Breast epithelium (tissue), 4 donors: ENCODE data around the gene SARS2. TPM values are rescaled to one million over a fixed set of nuclear protein-coding genes. Genes with fewer than 3 reads are reported as not detected.

ENCODE experiments used
- DNase-seq, 2 donors: peaks; one replicate each; pipeline ENCODE4 v3.0.0-alpha.2; 2019; ENCODE audit warnings: low spot score in 2 of 2
- H3K27ac ChIP-seq, 2 donors: fragments of 200-600 bp; sonication (generic) in 1 of 2; one replicate each; pipeline ENCODE4 v1.5.1; 2016 to 2019; ENCODE audit warnings: mild to moderate bottlenecking in 1 of 2
- H3K27me3 ChIP-seq, 2 donors: fragments of 200-600 bp; sonication (generic) in 1 of 2; one replicate each; pipeline versions ENCODE4 v1.5.1 to v1.6.0; 2017 to 2019; ENCODE audit warnings: control low read depth in 1 of 2, mild to moderate bottlenecking in 1 of 2
- H3K36me3 ChIP-seq: fragments of 200-600 bp; one replicate; pipeline ENCODE4 v1.5.1; 2019
- H3K4me1 ChIP-seq, 2 donors: fragments of 200-600 bp; sonication (generic); one replicate each; pipeline ENCODE4 v1.5.1; 2016 to 2019; ENCODE audit warnings: control low read depth in 1 of 2
- H3K4me3 ChIP-seq, 3 donors: fragments of 200-600 bp; sonication (generic); 1 replicate in 2 of 3; 2 replicates in 1 of 3; pipeline ENCODE4 v1.5.1; 2016 to 2019; ENCODE audit warnings: mild to moderate bottlenecking in 3 of 3, moderate library complexity in 2 of 3
- H3K9me3 ChIP-seq, 2 donors: fragments of 200-600 bp; sonication (generic) in 1 of 2; one replicate each; pipeline ENCODE4 v1.5.1; 2016 to 2019; ENCODE audit warnings: control low read depth in 1 of 2
- CTCF ChIP-seq, 3 donors: fragments of 450-650 bp; IDR thresholded peaks; one replicate each; pipeline ENCODE4 v1.5.1; 2016 to 2017; ENCODE audit warnings: antibody characterized with exemption in 3 of 3, mild to moderate bottlenecking in 3 of 3, moderate library complexity in 3 of 3
- POLR2A ChIP-seq: fragments of 450-650 bp; IDR thresholded peaks from one replicate; pipeline ENCODE4 v1.6.1; 2016; ENCODE audit warnings: antibody characterized with exemption, mild to moderate bottlenecking, moderate library complexity
- POLR2AphosphoS5 ChIP-seq, 3 donors: sonication (generic); formaldehyde crosslinking; IDR thresholded peaks; one replicate each; pipeline ENCODE4 v1.6.1; 2017; ENCODE audit warnings: antibody characterized with exemption in 3 of 3
- intact Hi-C: fragments of 100-400 bp; cut with DNase I; formaldehyde crosslinking; loops from one replicate; pipeline ENCODE4 v1.15.1; 2023; ENCODE audit warnings: low total_unique reads
- total RNA-seq, 3 donors: library from RNA; depleted of rRNA; stranded (reverse); fragments of >200 nt; gene quantifications; one replicate each; pipeline ENCODE4 v1.1.0, GENCODE V29; 2016

SARS2 gene
- total RNA-seq, 3 donors from 2014 or later: 10.9 to 22.6 (median 18.9) TPM

- no peaks in the 10 kb centered on the region for H3K9me3 ChIP-seq
- no peak for DNase-seq
- no peaks in the 10 kb centered on the region for H3K4me1 ChIP-seq
- H3K4me3 ChIP-seq: no peak overlapping the region
- H3K27me3 ChIP-seq: no peaks in the 10 kb centered on the region
- intact Hi-C loops: no loop called here
- no peak overlapping the region for H3K27ac ChIP-seq
- peak in 1 of 3 donors; percentile 30 for TF ChIP-seq CTCF (IDR thresholded peaks at IDR 0.05)
- no peak for TF ChIP-seq POLR2AphosphoS5 (IDR thresholded peaks at IDR 0.05)
- no peaks in the 10 kb centered on the region for H3K36me3 ChIP-seq
Observed at GRCh38 chr19:38952395-38953165, 22.0 kb upstream of the SARS2 start.

- intact Hi-C loops: no loop called here
- no peak overlapping the region for H3K27ac ChIP-seq
- TF ChIP-seq POLR2AphosphoS5 (IDR thresholded peaks at IDR 0.05): no peak
- TF ChIP-seq CTCF (IDR thresholded peaks at IDR 0.05): no peak
- TF ChIP-seq POLR2A: no peak
Observed at GRCh38 chr19:38951187-38951586, 20.6 kb upstream of the SARS2 start.

GRCh38 chr19:38949580-38950367 lies 19.2 kb upstream of the SARS2 start:
- H3K9me3 ChIP-seq: no peaks in the 10 kb centered on the region
- no peak overlapping the region for H3K27ac ChIP-seq
- H3K4me3 ChIP-seq: peak overlapping the region; percentile 2 to 64 (median 47)
- TF ChIP-seq POLR2A: no peak
- no peak for TF ChIP-seq POLR2AphosphoS5 (IDR thresholded peaks at IDR 0.05)
- TF ChIP-seq CTCF (IDR thresholded peaks at IDR 0.05): no peak
- H3K27me3 ChIP-seq: no peaks in the 10 kb centered on the region
- no peaks in the 10 kb centered on the region for H3K4me1 ChIP-seq
- peak; percentile 84 to 87 for DNase-seq
- intact Hi-C loops: loop anchor here (5.0 kb wide), 1 partner anchor 173 kb away; no protein-coding TSS in a partner anchor
- no peaks in the 10 kb centered on the region for H3K36me3 ChIP-seq

More at GRCh38 chr19:38951187-38951586, 20.6 kb upstream of the SARS2 start:
- Histone ChIP-seq H3K4me1 (no peaks in the 10 kb centered on the region), H3K27me3 (no peaks in the 10 kb centered on the region), H3K36me3 (no peaks in the 10 kb centered on the region), H3K9me3 (no peaks in the 10 kb centered on the region), H3K4me3 (no peak overlapping the region)
- DNase-seq: no peak

GRCh38 chr19:38946229-38947010 lies 15.9 kb upstream of the SARS2 start:
- intact Hi-C loops: loop anchor here (5.0 kb wide), 1 partner anchor 176 kb away; no protein-coding TSS in a partner anchor
- Histone ChIP-seq H3K9me3 (no peaks in the 10 kb centered on the region), H3K36me3 (no peaks in the 10 kb centered on the region), H3K27ac (no peak overlapping the region), H3K4me1 (no peaks in the 10 kb centered on the region), H3K27me3 (no peaks in the 10 kb centered on the region), H3K4me3 (no peak overlapping the region)
- DNase-seq: no peak
- TF ChIP-seq POLR2AphosphoS5 (IDR thresholded peaks at IDR 0.05) (no peak), CTCF (IDR thresholded peaks at IDR 0.05) (no peak), POLR2A (no peak)
